Measurements from ENCODE around the gene NUDCD3. TPM values are rescaled to one million over a fixed set of nuclear protein-coding genes. Genes with fewer than 3 reads are reported as not detected.

Gene NUDCD3
- total RNA-seq, 4 donors from 2014 or later, result 53.3 to 87.9 (median 73.2) TPM

GRCh38 chr7:44472843-44473242 is 17.6 kb downstream of the NUDCD3 start:
- intact Hi-C loops (cut with DNase I; ENCODE audit: low total_unique reads), result loop anchor here (10.0 kb wide), 2 partner anchors 58 to 228 kb away; no protein-coding TSS in a partner anchor
- WGBS, 2 donors, result 29 to 44% methylated on average over 3 of the region's 3 CpGs
- H3K4me3 ChIP-seq (ENCODE audit: low read depth, poor library complexity, severe bottlenecking), result no peak overlapping the region
- no peak for TF ChIP-seq CTCF (IDR thresholded peaks at IDR 0.05)
- TF ChIP-seq POLR2A (IDR thresholded peaks at IDR 0.05), result no peak
- no peak for DNase-seq (ENCODE audit: low spot score in 2 of 2)

- DNase-seq (ENCODE audit: low spot score in 2 of 2), result no peak
- TF ChIP-seq POLR2A (IDR thresholded peaks at IDR 0.05) (no peak), CTCF (IDR thresholded peaks at IDR 0.05) (no peak)
- 79 to 81% methylated on average over 3 of the region's 3 CpGs for WGBS, 2 donors
- intact Hi-C loops (cut with DNase I; ENCODE audit: low total_unique reads), result loop anchor here (10.0 kb wide), 2 partner anchors 57 to 227 kb away; no protein-coding TSS in a partner anchor
- no peak overlapping the region for H3K4me3 ChIP-seq (ENCODE audit: low read depth, poor library complexity, severe bottlenecking)
Observed at GRCh38 chr7:44471850-44472249, 18.6 kb downstream of the NUDCD3 start.

- no peak for DNase-seq (ENCODE audit: low spot score in 2 of 2)
- no peak for TF ChIP-seq POLR2A (IDR thresholded peaks at IDR 0.05)
- no peak for TF ChIP-seq CTCF (IDR thresholded peaks at IDR 0.05)
- WGBS, 2 donors, result 95 to 96% methylated on average over 1 of the region's 1 CpG
- H3K4me3 ChIP-seq (ENCODE audit: low read depth, poor library complexity, severe bottlenecking), result no peak overlapping the region
- intact Hi-C loops (cut with DNase I; ENCODE audit: low total_unique reads), result loop anchor here (10.0 kb wide), 2 partner anchors 57 to 227 kb away; no protein-coding TSS in a partner anchor
Observed at GRCh38 chr7:44471436-44471835, 19.0 kb downstream of the NUDCD3 start.

DNA sequence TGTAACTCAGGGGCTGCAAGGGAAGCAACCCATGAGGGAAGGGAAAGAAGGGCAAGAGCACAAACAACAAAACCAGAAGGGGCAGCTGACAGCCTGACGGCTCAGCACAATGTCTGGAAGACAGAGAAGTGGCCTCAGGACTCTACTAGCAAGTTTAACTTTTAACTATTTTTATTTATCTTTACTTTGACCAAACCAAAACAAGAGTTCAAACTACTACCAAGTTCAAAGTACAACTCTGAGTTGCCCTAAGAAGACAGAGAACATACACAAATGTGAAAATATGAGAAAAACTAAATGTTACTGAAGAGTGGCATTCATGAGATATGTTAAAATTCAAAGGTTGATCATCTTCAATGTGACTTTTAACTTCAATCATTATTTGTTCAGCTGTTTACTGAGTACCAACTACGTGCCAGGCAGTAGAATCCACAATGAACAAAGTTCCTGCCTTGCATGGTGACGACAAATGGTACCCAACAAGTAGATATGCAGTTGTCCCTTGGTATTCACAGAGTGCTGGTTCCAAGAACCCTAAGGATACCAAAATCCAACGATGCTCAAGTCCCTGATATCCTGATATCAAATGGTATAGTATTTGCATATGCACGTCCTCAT is 19.7 kb downstream of the NUDCD3 start:
- no peak for TF ChIP-seq POLR2A (IDR thresholded peaks at IDR 0.05)
- no peak for TF ChIP-seq CTCF (IDR thresholded peaks at IDR 0.05)
- intact Hi-C loops (cut with DNase I; ENCODE audit: low total_unique reads), result loop anchor here (10.0 kb wide), 2 partner anchors 56 to 226 kb away; no protein-coding TSS in a partner anchor
- H3K4me3 ChIP-seq (ENCODE audit: low read depth, poor library complexity, severe bottlenecking), result no peak overlapping the region
- DNase-seq (ENCODE audit: low spot score in 2 of 2), result no peak
- WGBS, 2 donors, result 92 to 93% methylated on average over 5 of the region's 5 CpGs

DNA sequence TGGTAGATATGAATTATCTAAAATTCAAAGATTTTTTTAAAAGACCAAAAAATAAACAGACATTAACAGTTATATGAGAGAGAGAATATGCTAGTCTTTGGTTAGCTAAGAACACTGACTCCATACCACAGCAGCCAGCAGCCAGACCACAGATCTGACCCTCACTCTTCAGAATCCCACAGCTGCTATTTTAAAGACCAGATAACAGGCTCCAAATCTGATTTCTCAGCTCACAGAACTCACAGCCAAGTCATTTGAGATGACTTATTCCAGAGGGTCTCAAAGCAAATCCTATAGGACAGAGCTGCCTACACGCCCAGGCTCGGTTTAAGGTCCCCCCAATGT is 20.4 kb downstream of the NUDCD3 start:
- no peak for DNase-seq (ENCODE audit: low spot score in 2 of 2)
- TF ChIP-seq CTCF (IDR thresholded peaks at IDR 0.05) (no peak), POLR2A (IDR thresholded peaks at IDR 0.05) (no peak)
- H3K4me3 ChIP-seq (ENCODE audit: low read depth, poor library complexity, severe bottlenecking), result no peak overlapping the region
- intact Hi-C loops (cut with DNase I; ENCODE audit: low total_unique reads), result loop anchor here (10.0 kb wide), 2 partner anchors 55 to 225 kb away; no protein-coding TSS in a partner anchor
- WGBS, 2 donors, result 90 to 93% methylated on average over 2 of the region's 2 CpGs
